LNCaP clone FGC (cell line): ENCODE data around the gene ISM1.

Experiments used
- DNase-seq: peaks from one replicate; pipeline ENCODE4 v3.0.0-alpha.2; 2011; ENCODE audit warnings: low read depth
- H3K4me3 ChIP-seq: 2 replicates; pipeline ENCODE4 v1.5.1; 2011; ENCODE audit warnings: mild to moderate bottlenecking, low read depth, low read length, control low read depth
- CTCF ChIP-seq: IDR thresholded peaks from 2 replicates; pipeline ENCODE4 v1.5.1; 2012; ENCODE audit warnings: mild to moderate bottlenecking; ENCODE audit not compliant: control insufficient read depth, insufficient read depth; ENCODE audit errors: extremely low read depth

ISM1 gene

GRCh38 chr20:13325796-13326340, 104.8 kb downstream of the ISM1 start:
- no peak for DNase-seq
- no peak overlapping the region for H3K4me3 ChIP-seq
- TF ChIP-seq CTCF: no peak

DNA sequence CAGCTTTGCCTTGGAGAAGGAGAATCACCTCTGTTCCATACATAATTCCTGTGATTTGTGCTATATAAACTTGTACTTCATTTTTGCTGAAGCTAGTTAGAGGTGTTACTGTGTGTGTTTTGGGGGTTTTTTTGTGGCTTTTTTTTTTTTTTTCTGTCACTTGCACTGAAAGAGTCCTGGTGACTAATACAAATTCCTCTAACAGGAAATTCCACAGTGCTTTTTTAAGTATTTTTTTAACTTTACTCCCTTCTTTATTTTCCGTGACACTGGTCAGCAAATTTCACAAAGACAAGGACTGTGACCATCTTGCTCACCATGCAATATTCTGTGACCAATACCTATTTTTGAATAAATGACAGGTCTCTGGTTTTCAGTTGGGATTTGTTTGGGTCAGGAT, 110.5 kb downstream of the ISM1 start:
- no peak overlapping the region for H3K4me3 ChIP-seq
- no peak for TF ChIP-seq CTCF
- no peak for DNase-seq

DNA sequence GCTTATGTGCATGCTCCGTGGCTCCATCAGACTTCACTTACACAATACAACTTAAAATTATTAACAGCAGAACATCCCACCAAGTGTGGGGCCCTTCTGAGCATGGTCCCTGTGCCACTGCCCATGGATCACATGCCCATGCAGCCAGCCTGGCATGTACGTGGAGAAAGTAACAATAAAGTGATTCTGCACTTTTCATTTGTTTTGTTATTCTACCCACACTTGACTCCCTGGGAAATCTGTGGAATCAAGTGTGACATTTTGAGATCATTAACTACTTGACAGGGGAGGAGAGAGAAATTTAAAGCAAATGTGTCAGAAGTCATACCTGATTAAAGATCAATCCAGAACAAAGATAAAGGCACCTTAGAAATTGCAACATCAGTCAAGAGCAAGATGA, 112.0 kb downstream of the ISM1 start:
- DNase-seq: no peak
- no peak overlapping the region for H3K4me3 ChIP-seq
- TF ChIP-seq CTCF: no peak

DNA sequence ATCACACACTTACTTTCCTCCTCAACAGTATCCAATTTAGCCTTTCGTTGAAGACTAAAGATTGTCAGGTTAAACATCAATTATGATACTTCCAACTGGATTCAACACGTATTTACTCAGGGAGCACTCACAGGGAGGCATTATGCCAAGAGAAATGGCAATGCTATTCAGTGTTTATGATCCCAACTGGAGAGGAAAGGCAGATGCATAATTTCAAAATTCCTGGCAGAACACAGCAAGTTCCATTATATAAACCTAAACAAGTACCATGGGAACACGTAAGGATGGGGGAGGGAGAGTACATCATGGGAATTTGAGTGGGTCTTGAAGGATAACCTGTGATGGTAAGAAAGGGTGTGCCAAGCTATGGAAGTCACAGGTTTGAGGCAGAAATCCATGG, 112.7 kb downstream of the ISM1 start:
- no peak for TF ChIP-seq CTCF

DNA sequence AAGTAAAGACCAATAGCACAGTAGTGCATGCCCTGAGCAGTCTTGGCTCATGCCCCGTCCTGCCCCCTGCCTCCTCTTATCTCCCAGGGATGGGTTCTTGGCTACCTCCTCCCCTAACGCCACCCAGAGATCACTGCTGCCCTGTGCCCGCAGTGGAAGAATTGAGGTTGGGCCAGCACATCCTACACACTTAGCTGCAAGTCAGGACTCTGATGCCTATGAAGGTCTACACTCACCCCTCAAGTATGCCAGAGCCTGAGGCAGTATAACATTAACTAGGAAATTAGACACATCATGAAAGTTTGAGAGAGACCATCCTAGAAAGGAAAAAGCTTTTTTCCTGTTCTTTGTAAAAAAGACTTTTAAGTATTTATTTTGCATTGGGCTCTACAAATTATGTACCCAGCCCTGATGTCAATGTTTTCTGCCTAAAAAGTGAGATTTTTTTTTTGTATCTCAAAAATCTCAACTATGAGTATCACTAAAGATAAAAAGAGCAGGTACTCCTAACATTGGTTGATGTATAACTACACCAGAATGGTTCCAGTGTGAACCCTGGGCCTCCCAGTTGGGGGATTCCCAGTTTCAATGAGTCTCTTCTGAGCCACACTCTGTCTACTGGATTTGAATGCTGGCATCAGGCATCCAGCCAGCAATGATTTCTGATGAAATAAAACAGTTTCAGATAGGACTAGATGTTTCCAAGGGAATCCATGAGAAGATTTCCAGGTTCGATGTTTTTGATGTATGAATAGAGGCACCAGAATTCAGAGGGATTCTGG, 115.4 kb downstream of the ISM1 start:
- no peak for DNase-seq
- H3K4me3 ChIP-seq: no peak overlapping the region
- TF ChIP-seq CTCF: no peak

More for the DNA sequence above, 112.7 kb downstream of the ISM1 start:
- H3K4me3 ChIP-seq: no peak overlapping the region
- DNase-seq: peak; percentile 15

GRCh38 chr20:13337090-13337784, 116.2 kb downstream of the ISM1 start:
- DNase-seq: no peak
- no peak overlapping the region for H3K4me3 ChIP-seq
- no peak for TF ChIP-seq CTCF
